ENCODE measurements around the gene PJA2.

DNA sequence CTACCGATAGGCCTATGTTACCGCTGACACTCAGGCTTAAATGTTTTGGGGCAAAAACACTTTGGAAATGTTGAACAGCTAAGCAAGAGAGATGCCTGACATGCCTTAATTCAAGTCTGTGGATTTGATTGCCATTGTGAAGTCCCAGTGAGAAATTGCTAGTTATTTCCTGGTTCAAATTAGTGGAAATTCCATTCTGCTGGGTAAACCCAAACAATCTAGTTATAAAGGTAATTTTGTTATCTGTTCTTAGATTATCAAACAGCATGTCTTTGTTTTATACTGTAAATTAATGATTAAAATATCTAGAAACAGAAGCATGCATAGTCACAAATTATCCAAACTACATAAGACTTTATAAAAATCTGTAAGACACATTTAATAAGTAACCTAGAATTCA lies 96.6 kb downstream of the PJA2 start:
- TF ChIP-seq HLTF (IDR thresholded peaks at IDR 0.05) (no peak), POLR2AphosphoS5 (IDR thresholded peaks at IDR 0.05; ENCODE audit: control insufficient read depth, insufficient read depth, low read depth, low read length) (no peak)
- TF ChIP-seq, protein P1, sequence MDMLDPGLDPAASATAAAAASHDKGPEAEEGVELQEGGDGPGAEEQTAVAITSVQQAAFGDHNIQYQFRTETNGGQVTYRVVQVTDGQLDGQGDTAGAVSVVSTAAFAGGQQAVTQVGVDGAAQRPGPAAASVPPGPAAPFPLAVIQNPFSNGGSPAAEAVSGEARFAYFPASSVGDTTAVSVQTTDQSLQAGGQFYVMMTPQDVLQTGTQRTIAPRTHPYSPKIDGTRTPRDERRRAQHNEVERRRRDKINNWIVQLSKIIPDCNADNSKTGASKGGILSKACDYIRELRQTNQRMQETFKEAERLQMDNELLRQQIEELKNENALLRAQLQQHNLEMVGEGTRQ (CRISPR knock-in tag; IDR thresholded peaks at IDR 0.05): no peak
